HUDEP-2 (cell line): Measurements from ENCODE around the gene CSPG4.

Source experiments
- DNase-seq, 76 experiments: peaks; one replicate each; lab custom pipeline; 2025; ENCODE audit not compliant: unreplicated experiment in 76 of 76; lab: John Stamatoyannopoulos, UW

Gene CSPG4

DNA sequence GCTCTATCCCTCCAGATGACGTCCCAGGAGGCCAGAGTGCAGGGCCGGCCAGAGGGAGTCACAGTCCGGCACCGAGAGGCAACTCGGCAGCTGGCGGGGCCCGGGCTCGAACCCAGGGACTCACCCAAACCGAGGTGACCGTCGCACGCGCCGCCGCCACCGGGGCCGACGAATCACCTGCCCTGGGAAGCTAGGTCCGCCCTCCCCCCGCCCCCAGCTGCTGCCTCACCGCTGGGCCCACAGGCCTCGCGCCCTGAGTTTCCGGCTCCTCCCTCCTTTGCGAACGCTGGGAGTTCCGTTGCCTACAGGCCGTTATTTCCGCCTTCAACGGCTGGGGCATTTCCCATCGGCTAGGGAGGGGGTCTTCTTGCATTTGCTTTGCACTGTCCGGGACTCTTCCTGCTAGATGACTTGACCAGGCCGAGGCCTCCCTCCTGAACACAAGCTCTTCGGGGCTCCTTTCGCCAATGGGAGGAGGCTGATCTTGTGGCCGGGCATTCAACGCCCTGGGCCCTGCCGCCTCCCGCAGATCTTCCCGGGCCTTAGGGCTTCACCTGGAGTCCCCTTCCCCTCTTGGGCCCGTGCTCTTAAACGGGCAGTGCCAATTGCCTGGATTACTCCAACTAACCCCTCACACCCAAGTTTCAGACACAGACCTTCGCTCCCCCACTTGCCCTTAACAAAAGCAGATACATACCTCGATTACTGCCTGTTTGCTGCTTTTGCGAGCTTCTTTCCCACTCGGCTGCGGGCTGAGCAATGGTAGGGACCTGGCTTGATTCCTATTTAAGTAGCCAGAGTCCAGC lies 86.9 kb downstream of the CSPG4 start, which contains the start of gene SNUPN:
Gene SNUPN (minus strand): TSS at position 184 of the 806 bp plus-strand sequence. CDS start 4,674 bp downstream, outside the sequence.
- DNase-seq, result peak in 75 of 76 experiments; percentile 63 to 94 (median 87)
